Kidney (tissue), 14 donors: Measurements from ENCODE around the gene TLX1. TPM values are rescaled to one million over a fixed set of nuclear protein-coding genes. Genes with fewer than 3 reads are reported as not detected.

Source experiments
- DNase-seq, 5 donors: peaks; one replicate each; pipeline ENCODE4 v3.0.0-alpha.2; 2013 to 2020
- FAIRE-seq: peaks from 2 replicates; lab custom pipeline; 2012; peaks lifted over from hg19 to GRCh38; lab: Jason Lieb, UNC
- H3K27ac ChIP-seq, 2 donors: one replicate each; pipeline ENCODE4 v1.7.0; 2013; ENCODE audit warnings: low read depth in 2 of 2, low read length in 2 of 2, inconsistent platforms in 1 of 2
- H3K27me3 ChIP-seq: one replicate; pipeline ENCODE4 v1.7.1; 2013; ENCODE audit warnings: low read length, inconsistent platforms; ENCODE audit not compliant: control insufficient read depth, insufficient read depth
- H3K36me3 ChIP-seq, 3 donors: one replicate each; pipeline versions ENCODE4 v1.7.0 to v1.7.1; 2013; ENCODE audit warnings: low read length in 3 of 3, control low read depth in 1 of 3, inconsistent platforms in 1 of 3; ENCODE audit not compliant: insufficient read depth in 3 of 3, control insufficient read depth in 2 of 3
- H3K4me1 ChIP-seq, 3 donors: one replicate each; pipeline versions ENCODE4 v1.7.0 to v1.7.1; 2013; ENCODE audit warnings: low read length in 3 of 3, inconsistent platforms in 1 of 3, low read depth in 1 of 3; ENCODE audit not compliant: control insufficient read depth in 2 of 3, insufficient read depth in 2 of 3
- H3K4me3 ChIP-seq, 3 donors: one replicate each; pipeline versions ENCODE4 v1.7.0 to v1.8.1; 2013; ENCODE audit warnings: low read length in 3 of 3, control low read depth in 1 of 3, inconsistent platforms in 1 of 3
- H3K9ac ChIP-seq, 3 donors: one replicate each; pipeline versions ENCODE4 v1.7.0 to v1.7.1; 2013; ENCODE audit warnings: low read length in 3 of 3, control low read depth in 1 of 3, inconsistent platforms in 1 of 3
- H3K9me3 ChIP-seq, 3 donors: one replicate each; pipeline versions ENCODE4 v1.7.0 to v1.7.1; 2013; ENCODE audit warnings: low read length in 3 of 3, control low read depth in 1 of 3, inconsistent platforms in 1 of 3; ENCODE audit not compliant: control insufficient read depth in 2 of 3, insufficient read depth in 1 of 3
- intact Hi-C: fragments of 100-400 bp; cut with DNase I; formaldehyde crosslinking; loops from one replicate; pipeline ENCODE4 v1.11.1; 2022
- polyA plus RNA-seq: library from polyadenylated mRNA; stranded (reverse); fragments of 350-450 nt; fragmentation: Illumina TruSeq; extraction: RNeasy Lipid Tissue Mini Kit (QIAGEN cat#74804); gene quantifications from one replicate; pipeline ENCODE4 v1.2.3, GENCODE V29; 2014; ENCODE audit warnings: low read depth, low replicate concordance; ENCODE audit not compliant: insufficient read depth
- total RNA-seq: library from RNA; stranded (reverse); fragmentation: NEBNext Ultra II Directional; extraction: Animal tissue kit (Norgen Biotek cat#: 25700); gene quantifications from one replicate; pipeline ENCODE4 v1.2.1, GENCODE V29; 2021
- TF ChIP-seq, protein P1 (sequence below): IDR thresholded peaks from 3 replicates; pipeline ENCODE4 v1.5.1; 2012; ENCODE audit warnings: mild to moderate bottlenecking, moderate library complexity, borderline replicate concordance; ENCODE audit not compliant: insufficient read depth; ENCODE audit errors: extremely low read depth
- donor health status: control.
- donor health status: control.
- donor health status: control.
- donor health status: control.
- donor health status: control.
- donor health status: DM: yes; HTN: yes; CAD: no.
- donor health status: Normal renal cell carcinoma (clear cell type).

The TLX1 gene
- total and polyA plus RNA-seq, 2 donors from 2014 or later: not detected

DNA sequence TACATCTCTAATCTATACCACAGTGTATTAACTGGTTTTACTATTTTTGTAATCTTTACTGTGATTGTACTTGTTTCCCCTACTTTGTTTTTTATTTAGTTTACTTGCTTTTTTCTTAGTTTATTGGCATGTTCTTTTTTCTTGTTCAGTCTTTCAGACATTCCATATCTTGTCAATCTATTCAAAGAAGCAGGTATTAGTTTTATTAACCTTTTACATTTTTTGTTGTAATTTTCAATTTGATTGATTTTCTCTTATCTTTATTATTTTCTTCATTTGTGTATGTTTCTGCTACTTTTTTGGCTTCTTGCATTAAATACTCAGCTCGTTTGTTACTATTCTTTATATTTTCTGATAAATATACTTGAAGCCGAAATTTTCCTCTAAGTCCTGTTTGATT is 41.6 kb downstream of the TLX1 start:
- DNase-seq: no peak
- no peak overlapping the region for H3K27ac ChIP-seq
- intact Hi-C loops: no loop called here

DNA sequence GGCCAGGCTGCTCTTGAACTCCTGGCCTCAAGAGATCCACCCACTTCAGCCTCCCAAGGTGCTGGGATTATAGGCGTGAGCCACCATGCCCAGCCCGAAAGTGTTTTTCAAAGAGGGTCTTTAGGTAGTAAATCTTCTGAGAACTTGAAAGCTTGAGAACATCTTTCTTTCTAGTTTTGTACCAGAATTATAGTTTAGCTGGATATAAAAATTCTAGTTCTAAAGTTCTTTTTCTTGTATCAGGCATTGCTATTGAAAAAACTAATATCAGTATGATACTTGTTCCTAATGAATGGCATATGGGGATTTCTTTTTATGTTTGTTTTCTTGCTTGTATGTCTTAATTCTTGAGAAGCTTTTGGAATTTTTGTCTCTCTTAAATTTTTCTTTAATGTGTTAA is 43.2 kb downstream of the TLX1 start:
- Histone ChIP-seq H3K36me3 (no peaks in the 10 kb centered on the region), H3K9ac (no peak overlapping the region), H3K9me3 (no peaks in the 10 kb centered on the region), H3K27me3 (no peaks in the 10 kb centered on the region), H3K27ac (no peak overlapping the region), H3K4me3 (no peak overlapping the region), H3K4me1 (no peaks in the 10 kb centered on the region)
- intact Hi-C loops: no loop called here
- DNase-seq: no peak
- no peak for FAIRE-seq
- TF ChIP-seq, protein P1, sequence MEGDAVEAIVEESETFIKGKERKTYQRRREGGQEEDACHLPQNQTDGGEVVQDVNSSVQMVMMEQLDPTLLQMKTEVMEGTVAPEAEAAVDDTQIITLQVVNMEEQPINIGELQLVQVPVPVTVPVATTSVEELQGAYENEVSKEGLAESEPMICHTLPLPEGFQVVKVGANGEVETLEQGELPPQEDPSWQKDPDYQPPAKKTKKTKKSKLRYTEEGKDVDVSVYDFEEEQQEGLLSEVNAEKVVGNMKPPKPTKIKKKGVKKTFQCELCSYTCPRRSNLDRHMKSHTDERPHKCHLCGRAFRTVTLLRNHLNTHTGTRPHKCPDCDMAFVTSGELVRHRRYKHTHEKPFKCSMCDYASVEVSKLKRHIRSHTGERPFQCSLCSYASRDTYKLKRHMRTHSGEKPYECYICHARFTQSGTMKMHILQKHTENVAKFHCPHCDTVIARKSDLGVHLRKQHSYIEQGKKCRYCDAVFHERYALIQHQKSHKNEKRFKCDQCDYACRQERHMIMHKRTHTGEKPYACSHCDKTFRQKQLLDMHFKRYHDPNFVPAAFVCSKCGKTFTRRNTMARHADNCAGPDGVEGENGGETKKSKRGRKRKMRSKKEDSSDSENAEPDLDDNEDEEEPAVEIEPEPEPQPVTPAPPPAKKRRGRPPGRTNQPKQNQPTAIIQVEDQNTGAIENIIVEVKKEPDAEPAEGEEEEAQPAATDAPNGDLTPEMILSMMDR: no peak

More for the DNA sequence above, 41.6 kb downstream of the TLX1 start:
- H3K4me3 ChIP-seq: no peak overlapping the region
- H3K4me1 ChIP-seq: no peaks in the 10 kb centered on the region
- H3K9ac ChIP-seq: no peak overlapping the region
- H3K36me3 ChIP-seq: no peaks in the 10 kb centered on the region
- TF ChIP-seq, protein P1: no peak
- FAIRE-seq: no peak
- H3K9me3 ChIP-seq: peaks cover 0 to 3% (median 0%) of the 10 kb centered on the region in 3 donors
- peaks cover 2% of the 10 kb centered on the region for H3K27me3 ChIP-seq

DNA sequence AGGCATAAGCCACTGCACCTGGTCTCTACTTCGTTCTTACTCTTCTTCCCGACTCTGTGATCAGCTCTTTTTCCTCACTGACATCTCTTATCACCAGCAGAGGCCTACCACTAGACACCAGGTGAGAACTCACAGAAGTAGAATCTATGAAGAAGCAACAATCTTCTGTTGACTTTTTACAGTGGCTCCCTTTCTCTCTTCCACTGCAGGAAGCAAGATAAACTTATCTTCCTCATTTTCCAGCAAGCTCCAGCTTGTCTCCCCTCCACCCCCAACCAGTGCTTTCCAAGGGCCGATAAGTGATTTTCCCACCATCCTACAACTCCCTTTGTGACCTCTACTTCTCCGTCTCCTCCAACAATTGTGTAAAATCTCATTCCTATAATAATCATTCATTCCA is 45.5 kb downstream of the TLX1 start:
- TF ChIP-seq, protein P1: no peak
- FAIRE-seq (no peak), DNase-seq (no peak)
- Histone ChIP-seq H3K27me3 (no peaks in the 10 kb centered on the region), H3K4me3 (no peak overlapping the region), H3K36me3 (no peaks in the 10 kb centered on the region), H3K27ac (no peak overlapping the region), H3K9me3 (no peaks in the 10 kb centered on the region), H3K4me1 (no peaks in the 10 kb centered on the region), H3K9ac (no peak overlapping the region)
- intact Hi-C loops: no loop called here

DNA sequence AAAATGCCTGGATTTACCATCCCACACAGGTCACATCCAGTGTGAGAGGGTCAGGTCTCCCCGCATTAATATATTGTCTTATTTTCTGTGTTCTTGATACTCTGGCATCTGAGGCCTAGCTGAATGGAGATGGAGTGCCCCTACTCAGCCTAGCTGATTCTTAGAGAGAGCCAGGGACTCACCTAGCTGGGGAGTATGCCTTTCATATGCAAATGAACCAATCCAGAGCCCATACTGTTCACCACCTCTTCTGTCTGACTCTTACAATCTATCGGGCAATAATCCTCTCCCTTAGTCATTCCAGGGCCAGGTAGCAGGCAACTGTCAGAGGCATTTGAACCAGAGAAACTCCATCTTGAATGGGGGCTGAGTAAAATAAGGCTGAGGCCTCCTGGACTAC is 51.8 kb downstream of the TLX1 start:
- no peak overlapping the region for H3K4me3 ChIP-seq
- no peaks in the 10 kb centered on the region for H3K4me1 ChIP-seq
- H3K27ac ChIP-seq: no peak overlapping the region
- H3K9me3 ChIP-seq: no peaks in the 10 kb centered on the region
- FAIRE-seq: no peak
- intact Hi-C loops: no loop called here
- no peaks in the 10 kb centered on the region for H3K27me3 ChIP-seq
- TF ChIP-seq, protein P1: no peak
- no peak overlapping the region for H3K9ac ChIP-seq
- DNase-seq: no peak
- no peaks in the 10 kb centered on the region for H3K36me3 ChIP-seq
